Breast epithelium (tissue), 3 donors: ENCODE data around the gene ZNRF3.

Source experiments
- CTCF ChIP-seq, 3 donors: fragments of 450-650 bp; IDR thresholded peaks; one replicate each; pipeline ENCODE4 v1.5.1; 2016 to 2017; ENCODE audit warnings: antibody characterized with exemption in 3 of 3, mild to moderate bottlenecking in 3 of 3, moderate library complexity in 3 of 3
- POLR2AphosphoS5 ChIP-seq, 3 donors: sonication (generic); formaldehyde crosslinking; IDR thresholded peaks; one replicate each; pipeline ENCODE4 v1.6.1; 2017; ENCODE audit warnings: antibody characterized with exemption in 3 of 3

- TF ChIP-seq CTCF (IDR thresholded peaks at IDR 0.05): no peak
- TF ChIP-seq POLR2AphosphoS5 (IDR thresholded peaks at IDR 0.05): no peak
These were observed 50.7 kb downstream of the ZNRF3 start for GRCh38 chr22:28934026-28934425.
